Putamen (tissue), 1 donor: ENCODE results near the gene CELA3A.
"Not testable (repeated sequence)": the region's sequence is repeated elsewhere in the genome, so short reads cannot be mapped to it uniquely, and the experiment has no call there.

Experiments used
- DNase-seq: peaks from one replicate; pipeline ENCODE4 v3.0.0-alpha.2; 2016; ENCODE audit warnings: low spot score

The CELA3A gene

DNA sequence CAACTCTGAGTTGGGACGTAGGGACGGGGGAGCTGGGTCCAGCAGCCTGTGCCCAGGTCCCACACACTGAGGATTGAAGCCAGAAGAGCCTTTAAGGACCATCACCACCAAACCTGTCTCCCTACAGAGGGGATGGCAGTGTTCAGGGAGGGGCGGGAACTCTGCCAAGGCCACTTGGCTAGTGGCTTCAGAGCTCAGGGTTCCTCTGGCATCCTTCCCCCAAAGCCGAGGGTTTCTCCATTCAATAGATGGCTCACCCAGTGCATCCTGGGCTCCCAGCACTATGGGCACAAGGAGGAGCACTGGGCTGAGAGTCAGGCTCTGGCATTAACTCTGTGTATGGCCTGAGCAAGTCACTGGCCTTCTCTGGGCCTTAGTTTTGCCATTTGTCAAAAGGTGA lies 20.2 kb upstream of the CELA3A start:
- not testable (repeated sequence) for DNase-seq

DNA sequence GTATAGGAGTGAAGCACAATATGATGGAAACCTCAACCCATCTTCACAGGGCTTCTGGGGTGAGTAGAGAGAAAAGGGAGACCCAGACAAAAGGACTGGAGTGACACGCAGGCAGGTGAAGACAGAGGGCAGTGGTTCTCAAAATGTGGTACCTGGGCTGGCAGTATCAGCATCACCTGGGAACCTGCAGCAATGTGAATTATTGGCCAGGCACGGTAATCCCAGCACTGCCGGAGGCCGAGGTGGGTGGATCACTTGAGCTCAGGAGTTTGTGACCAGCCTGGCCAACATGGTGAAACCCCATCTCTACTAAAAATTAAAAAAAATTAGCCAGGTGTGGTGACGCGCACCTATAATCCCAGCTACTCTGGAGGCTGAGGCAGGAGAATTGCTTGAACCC lies 19.3 kb upstream of the CELA3A start:
- not testable (repeated sequence) for DNase-seq

GRCh38 chr1:21983539-21983938 lies 17.9 kb upstream of the CELA3A start:
- DNase-seq, result not testable (repeated sequence)

GRCh38 chr1:21985893-21986292 lies 15.6 kb upstream of the CELA3A start:
- DNase-seq, result not testable (repeated sequence)

GRCh38 chr1:21986386-21986785 lies 15.1 kb upstream of the CELA3A start:
- not testable (repeated sequence) for DNase-seq

GRCh38 chr1:21989672-21990393 lies 11.6 kb upstream of the CELA3A start:
- not testable (repeated sequence) for DNase-seq

GRCh38 chr1:21992186-21992585 lies 9.3 kb upstream of the CELA3A start:
- DNase-seq, result not testable (repeated sequence)

GRCh38 chr1:21994716-21995115 lies 6.7 kb upstream of the CELA3A start:
- not testable (repeated sequence) for DNase-seq

GRCh38 chr1:21996663-21996970 lies 4.8 kb upstream of the CELA3A start:
- not testable (repeated sequence) for DNase-seq

DNA sequence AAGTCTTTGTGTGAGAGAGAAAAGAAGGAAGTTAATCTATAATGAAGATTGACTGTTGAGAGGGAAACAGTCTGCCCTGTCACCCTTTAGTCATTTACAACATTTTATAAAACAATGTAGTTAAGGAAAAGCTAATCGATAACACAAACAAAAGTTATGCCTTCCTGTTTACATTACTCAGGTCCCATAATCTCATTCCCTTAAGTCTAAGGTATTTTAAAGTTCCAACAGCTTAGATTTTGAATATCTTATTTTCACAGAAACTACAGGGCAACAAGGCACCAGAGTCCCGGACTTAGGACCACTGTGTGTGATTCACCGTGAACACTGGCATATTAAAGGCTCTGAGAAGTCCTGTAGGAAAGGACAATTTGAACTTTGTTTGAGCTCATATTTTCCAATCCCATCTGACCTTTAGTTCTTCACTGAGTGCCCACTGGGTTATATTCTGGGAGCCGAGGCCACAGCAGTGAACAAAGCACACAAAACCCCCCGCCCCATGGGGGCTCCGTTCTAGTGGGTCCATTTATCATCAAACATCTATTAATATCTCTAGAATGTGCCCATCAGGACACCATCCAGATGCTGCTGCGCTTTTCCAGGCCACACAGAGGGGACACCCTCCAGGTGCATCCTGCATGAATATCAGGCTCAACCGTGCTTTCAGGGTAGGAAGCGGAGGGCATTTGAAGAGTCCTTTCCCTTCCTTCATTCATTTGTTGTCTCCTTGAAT lies 3.4 kb upstream of the CELA3A start:
- DNase-seq, result not testable (repeated sequence)

DNA sequence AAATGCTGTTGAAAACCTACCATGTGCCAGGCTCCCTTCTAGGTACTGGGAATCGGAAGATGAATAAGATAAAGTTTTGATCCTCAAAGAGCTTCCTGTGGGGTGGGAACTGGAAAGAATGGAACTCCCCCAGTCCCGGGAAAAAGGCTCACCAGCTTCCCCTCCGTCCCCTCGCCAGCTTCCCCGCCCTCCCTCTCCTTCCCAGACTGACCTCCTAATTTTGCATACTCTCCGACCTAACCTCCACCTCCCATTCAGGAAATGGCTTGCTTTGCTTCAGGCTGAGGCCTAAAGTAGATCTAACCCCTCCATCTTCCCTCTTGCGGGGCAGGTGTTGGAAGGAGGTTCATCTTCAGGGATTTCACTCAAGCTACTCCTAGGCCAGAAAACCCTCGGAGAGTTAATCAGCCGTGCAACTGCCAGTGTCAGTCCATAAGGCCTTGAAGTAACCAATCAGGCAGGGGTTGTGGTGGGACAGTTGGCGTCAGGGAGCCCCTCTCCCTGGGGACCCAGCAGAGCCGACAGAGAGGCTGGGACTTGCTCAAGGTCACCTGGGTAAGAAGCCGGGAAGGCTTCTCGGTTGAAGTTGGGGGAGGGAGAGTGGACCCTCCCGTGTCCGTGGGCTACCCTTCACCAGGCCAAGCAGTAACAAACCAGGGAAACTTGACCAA lies 2.7 kb upstream of the CELA3A start:
- not testable (repeated sequence) for DNase-seq

GRCh38 chr1:21999645-22000044 lies 1.8 kb upstream of the CELA3A start:
- DNase-seq, result not testable (repeated sequence)

- DNase-seq, result not testable (repeated sequence)
Measured at GRCh38 chr1:22002461-22002860, 1.0 kb downstream of the CELA3A start.

- not testable (repeated sequence) for DNase-seq
Measured at GRCh38 chr1:22002875-22003274, 1.4 kb downstream of the CELA3A start.

- not testable (repeated sequence) for DNase-seq
Measured at GRCh38 chr1:22003959-22004358, 2.5 kb downstream of the CELA3A start.

DNA sequence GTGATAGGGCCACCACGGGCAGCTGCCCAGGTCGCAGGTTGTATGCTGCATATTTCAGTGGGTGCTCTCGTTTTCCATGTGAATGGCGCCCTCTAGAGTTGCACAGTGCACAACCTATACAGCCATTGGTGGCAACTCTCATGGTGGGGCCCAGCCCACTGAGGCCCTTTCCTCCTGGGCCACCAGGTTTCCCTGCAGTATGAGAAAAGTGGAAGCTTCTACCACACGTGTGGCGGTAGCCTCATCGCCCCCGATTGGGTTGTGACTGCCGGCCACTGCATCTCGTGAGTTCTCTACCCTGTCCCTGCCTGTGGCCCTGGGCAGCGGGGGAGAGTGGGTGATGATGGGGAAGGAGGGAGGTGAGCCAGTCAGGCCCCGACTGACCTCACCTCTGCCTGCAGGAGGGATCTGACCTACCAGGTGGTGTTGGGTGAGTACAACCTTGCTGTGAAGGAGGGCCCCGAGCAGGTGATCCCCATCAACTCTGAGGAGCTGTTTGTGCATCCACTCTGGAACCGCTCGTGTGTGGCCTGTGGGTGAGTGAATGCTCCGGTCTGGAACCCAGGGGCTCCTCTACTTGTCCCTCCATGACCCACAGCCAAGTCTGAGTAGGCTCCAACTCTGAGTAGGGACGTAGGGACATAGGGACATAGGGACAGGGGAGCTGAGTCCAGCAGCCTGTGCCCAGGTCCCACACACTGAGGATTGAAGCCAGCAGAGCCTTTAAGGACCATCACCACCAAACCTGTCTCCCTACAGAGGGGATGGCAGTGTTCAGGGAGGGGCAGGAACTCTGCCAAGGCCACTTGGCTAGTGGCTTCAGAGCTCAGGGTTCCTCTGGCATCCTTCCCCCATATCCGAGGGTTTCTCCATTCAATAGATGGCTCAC lies 4.0 kb downstream of the CELA3A start:
- DNase-seq, result not testable (repeated sequence)

GRCh38 chr1:22006736-22007135 lies 5.3 kb downstream of the CELA3A start:
- DNase-seq, result not testable (repeated sequence)

DNA sequence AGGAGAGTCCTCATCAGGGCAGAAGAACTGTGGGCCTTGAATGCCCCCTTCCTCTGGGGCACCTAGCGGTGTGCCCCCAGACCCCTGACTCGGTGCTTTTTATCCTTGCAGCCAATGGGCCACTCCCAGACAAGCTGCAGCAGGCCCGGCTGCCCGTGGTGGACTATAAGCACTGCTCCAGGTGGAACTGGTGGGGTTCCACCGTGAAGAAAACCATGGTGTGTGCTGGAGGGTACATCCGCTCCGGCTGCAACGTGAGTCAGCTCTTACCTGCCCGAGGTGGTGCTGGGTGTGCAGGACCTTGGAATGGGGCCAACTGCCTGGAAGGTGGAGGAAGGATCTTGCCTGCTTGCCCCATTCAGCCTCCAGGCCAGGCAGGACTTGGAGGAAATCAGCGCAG lies 5.8 kb downstream of the CELA3A start:
- not testable (repeated sequence) for DNase-seq

GRCh38 chr1:22009566-22009965 lies 8.1 kb downstream of the CELA3A start:
- DNase-seq, result not testable (repeated sequence)

DNA sequence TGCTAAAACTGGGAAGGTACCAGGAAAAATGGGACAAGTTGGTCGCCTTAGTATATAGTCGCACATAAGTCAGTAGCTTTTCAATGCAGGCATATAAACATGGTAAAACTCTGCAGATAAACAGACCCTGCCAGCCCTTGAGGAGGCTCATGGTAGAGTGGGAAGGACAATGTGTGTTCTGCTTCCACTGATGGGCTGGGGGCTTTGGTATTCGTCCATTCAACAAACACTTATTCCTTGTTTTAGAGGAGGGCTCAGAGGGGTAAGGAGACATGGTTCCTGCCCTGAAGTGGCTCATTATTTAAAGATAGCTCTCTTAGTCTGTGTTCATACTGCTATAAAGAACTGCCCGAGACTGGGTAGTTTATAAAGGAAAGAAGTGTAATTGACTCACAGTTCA lies 11.3 kb downstream of the CELA3A start:
- not testable (repeated sequence) for DNase-seq

- DNase-seq, result not testable (repeated sequence)
Measured at GRCh38 chr1:22014575-22015206, 13.2 kb downstream of the CELA3A start.
